Stimulated activated CD8-positive, alpha-beta memory T cell treated with anti-CD3 and anti-CD28 coated beads, Interleukin-4, amount 100 ng/mL, for 48 hours (primary cell): ENCODE results near the gene TDRD7.

Experiments used
- DNase-seq: peaks from one replicate; pipeline ENCODE4 v3.0.0-alpha.2; 2020

The TDRD7 gene, protein sequence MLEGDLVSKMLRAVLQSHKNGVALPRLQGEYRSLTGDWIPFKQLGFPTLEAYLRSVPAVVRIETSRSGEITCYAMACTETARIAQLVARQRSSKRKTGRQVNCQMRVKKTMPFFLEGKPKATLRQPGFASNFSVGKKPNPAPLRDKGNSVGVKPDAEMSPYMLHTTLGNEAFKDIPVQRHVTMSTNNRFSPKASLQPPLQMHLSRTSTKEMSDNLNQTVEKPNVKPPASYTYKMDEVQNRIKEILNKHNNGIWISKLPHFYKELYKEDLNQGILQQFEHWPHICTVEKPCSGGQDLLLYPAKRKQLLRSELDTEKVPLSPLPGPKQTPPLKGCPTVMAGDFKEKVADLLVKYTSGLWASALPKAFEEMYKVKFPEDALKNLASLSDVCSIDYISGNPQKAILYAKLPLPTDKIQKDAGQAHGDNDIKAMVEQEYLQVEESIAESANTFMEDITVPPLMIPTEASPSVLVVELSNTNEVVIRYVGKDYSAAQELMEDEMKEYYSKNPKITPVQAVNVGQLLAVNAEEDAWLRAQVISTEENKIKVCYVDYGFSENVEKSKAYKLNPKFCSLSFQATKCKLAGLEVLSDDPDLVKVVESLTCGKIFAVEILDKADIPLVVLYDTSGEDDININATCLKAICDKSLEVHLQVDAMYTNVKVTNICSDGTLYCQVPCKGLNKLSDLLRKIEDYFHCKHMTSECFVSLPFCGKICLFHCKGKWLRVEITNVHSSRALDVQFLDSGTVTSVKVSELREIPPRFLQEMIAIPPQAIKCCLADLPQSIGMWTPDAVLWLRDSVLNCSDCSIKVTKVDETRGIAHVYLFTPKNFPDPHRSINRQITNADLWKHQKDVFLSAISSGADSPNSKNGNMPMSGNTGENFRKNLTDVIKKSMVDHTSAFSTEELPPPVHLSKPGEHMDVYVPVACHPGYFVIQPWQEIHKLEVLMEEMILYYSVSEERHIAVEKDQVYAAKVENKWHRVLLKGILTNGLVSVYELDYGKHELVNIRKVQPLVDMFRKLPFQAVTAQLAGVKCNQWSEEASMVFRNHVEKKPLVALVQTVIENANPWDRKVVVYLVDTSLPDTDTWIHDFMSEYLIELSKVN

DNA sequence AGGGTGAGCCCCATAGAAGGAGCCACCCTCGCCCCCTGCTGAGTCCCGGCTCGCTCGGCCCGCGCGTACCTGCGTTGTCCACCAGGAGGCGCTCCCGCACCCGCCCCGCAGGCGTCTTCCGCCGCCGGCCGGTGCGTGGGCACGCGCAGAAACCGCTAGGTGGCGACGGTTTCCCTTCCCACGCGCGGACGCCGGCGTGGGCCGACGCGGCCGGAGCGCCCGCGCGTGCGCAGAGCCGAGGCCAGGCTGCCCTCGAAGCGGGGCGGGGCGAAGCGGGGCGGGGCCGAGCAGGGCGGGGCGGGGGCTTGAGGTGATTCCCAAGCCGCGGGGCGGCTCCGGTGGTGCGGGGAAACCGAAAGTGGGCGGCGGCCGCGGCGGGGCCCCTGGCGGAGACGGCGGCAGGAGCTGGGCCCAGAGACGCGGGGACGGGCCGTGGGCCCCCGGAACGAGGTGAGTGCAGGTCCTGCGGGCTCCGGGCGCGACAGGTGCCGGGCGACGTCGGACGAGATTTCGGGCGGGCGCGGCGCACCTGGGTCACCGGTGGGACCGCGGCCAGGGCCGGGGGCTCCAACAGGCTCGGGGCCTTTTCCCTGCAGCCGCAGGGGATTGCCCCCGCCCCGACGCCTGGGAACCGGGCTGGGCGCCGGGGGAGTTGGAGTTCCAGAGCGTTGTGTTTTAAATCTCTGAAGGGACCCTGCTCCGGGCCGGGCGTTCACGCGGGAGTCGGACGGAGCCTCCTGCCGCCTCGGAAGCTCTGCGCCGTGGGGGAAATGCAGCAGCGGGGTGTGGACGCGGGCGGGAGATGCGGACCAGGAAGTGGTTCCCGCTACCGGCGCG, at the start of gene TDRD7:
TDRD7 (plus strand) TSS at position 308 of the 837 bp plus-strand sequence. CDS start 16,370 bp downstream, outside the sequence.
- DNase-seq, result peak; percentile 92

DNA sequence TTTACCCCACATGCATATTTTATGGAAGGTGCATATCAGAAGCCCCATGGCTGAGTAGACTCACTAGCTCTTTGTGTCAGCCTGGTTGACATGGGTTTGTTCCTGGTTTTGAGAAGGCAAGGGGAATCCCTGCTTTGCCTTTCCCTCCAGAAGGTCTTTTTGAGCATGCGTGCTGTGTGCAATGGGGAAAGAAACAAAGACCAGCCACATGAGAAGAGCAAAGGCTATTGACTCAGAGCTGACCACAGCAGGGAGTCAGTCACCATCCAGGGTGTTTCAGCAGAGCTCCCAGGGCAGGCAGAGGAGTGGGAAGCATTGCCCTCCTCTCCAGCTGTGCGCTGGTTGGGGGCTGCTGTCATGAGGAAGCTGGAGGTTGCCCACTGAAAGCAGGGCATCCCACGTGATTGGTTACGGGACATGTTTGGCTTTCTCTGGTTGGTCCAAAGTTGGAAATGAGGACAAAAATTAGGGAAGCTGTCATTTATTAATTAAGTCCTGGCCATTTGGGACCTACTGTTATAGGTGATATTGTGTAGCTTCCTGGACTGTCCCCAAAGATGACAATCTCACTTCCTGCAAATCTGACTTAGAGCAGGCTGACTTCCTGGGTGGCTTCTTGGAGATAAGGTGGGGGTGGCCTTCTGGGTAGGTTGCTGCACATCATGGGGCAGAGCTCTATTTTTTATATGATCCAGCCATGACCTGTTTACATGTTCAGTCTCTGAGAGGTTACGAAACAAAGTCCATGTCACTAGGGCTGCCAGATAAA, 48.9 kb upstream of the TDRD7 start:
- no peak for DNase-seq

DNA sequence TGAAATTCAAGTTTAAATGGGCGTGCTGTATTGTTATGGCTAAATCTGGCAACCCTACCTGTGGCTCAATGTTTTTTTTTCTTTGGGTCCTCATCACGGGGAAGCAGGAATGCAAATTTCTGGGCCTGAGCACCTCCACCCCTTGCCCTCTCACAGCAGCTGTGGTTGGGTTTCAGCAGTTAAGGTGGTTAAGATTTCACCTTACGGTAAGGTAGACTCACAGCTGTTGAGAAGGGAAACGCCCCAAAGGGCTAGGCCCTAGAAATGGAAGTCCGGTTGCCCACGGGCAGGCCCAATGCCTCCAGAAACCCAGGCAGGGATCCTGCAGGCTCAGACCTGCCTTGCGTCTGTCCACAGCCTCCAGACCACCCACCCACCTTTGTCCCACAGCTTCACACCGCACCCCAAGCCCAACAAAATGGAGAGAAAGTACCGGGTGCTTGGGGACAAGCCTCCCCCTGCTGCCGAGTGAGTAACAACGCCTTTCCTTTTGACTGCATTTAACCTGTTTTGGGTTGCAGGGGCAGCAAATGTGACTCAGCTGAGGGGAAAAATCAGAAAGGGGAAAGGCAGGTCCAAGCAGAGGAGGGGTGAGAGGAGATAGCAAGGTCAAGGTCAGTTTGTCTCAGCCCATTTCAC, 48.1 kb upstream of the TDRD7 start:
- DNase-seq, result no peak

DNA sequence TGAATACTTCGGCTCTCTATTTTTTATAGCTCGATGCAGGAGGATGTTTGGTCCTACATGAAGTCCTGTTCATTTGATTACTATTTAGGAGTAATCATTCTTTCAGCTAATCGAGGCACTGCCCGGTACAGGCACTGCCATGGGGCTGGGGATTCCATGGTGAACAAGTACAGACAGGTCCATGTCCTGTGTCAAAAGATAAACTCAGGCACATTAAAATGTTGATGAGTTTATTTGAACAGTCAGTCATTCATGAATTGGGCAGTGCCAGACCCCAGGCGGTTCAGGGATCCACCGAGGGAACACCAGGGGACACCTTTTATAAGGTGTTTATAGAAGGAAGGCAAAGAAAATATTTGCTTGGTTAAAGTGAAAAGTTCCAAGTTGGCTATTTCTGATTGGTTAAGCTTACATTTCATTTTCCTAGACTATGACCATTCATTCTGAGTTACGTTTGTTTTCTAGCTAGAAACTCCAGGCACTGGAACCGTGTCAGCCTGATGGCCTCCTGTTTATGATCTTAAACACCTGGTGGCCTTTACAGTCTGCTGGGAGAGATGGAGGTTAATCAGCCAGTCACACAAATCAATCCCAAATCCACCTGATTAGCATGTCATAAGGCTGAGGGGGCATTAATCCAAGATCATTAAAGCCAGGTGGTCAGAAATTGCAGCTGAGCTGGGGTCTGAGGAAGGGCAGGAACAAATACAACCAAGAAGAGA, 47.0 kb upstream of the TDRD7 start:
- DNase-seq, result no peak

DNA sequence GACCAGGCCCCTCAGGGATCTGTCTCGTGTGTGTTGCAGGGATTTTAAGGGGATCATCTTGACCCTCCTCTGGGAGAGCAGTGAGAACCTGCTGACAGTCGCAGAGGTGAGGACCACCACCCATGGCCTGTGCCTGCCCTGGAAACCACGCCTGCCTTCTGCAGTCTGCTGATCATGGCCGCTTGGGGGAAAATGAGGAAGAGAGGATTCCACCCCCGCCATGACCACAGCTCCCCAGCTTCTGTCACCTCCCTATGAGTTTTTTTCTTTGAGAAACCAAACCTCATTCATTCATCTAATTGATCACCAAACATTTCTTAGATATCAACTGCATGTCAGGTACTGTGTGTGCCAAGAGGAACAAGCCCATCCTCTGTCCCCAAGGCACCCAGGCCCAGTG, 46.3 kb upstream of the TDRD7 start:
- DNase-seq, result no peak

DNA sequence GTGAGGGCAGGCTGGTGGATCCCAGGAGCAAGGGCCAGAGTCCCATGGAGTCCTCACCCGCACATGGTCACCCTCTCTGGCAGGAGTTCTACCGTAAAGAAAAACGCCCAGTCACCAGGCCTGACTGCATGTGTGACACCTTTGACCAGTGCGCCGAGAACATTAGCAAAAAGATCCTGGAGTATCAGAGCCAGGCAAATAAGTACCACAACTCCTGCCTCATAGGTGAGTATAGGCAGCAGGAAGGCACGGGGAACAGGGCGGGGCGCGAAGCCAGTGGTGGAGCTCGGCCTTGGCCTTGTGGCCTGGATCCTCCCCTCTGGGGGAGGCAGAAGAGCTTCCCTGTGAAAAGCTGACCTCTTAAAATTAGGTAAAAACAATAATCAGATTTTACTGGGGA, 45.4 kb upstream of the TDRD7 start:
- DNase-seq, result no peak

DNA sequence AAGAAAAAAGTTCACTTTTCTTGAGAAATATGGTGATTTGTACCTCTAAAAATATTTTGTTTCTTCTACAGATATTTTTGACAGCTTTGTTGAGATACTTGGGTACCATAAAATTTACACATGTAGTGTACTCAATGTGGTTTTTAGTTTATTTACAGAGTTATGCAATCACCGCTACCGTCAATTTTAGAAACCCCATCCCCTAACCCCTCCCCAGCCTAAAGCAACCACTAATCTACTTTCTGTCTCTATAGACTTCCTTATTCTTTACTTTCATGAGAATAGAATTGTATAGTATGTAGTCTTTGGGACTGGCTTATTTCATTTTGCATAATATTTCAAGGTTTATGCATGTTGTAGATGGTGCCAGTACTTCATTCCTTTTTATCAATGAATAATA, 45.0 kb upstream of the TDRD7 start:
- DNase-seq, result no peak

DNA sequence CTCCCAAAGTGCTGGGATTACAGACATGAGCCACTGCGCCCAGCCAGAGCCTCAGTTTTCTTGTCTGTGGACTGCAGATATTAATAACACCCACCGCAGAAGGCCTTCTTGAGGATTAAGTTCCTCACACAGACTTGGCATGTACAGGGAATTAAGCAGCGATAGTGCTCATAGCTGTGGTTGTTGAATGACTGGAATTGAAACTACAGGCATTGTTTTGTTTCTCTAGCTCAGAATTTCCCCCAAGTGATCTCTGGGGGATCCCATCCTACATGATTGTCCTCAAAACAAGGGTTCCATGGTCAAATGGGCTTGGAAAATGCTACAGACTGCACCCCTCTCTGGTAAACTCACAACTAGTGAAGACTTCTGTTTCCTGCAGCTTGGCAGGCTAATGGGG, 44.2 kb upstream of the TDRD7 start:
- no peak for DNase-seq

DNA sequence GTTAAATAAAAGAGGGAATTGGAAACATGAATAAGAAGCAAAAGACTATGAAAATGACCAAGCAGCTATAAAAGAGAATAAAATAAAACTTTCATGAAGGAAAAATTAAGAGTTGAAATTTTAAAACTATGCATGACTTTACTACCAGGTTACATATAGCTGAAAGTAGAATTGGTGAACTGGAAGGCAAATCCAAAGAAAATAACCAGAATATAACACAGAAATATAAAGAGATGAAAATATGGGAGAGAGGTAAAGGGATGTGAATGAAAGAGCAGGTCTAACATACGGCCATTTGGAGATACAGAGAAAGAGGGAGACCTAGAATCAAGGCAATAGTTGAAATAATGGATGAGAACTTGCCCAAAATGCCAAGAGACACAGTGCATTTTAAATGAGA, 42.9 kb upstream of the TDRD7 start:
- no peak for DNase-seq

DNA sequence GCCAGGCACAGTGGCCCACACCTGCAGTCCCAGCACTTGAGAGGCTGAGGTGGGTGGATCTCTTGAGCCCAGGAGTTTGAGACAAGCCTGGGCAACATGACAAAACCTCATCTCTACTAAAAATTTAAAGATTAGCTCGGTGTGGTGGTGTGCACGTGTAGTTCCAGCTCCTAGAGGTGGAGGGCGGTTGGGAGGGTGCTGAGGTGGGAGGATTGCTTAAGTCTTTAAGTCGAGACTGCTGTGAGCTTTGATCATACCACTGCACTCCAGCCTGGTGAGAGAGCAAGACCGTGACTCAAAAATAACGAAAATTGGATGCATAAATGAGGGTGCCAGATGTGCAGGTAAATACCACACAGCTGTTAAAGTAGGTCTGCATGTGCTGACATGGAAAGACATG, 39.3 kb upstream of the TDRD7 start:
- no peak for DNase-seq

DNA sequence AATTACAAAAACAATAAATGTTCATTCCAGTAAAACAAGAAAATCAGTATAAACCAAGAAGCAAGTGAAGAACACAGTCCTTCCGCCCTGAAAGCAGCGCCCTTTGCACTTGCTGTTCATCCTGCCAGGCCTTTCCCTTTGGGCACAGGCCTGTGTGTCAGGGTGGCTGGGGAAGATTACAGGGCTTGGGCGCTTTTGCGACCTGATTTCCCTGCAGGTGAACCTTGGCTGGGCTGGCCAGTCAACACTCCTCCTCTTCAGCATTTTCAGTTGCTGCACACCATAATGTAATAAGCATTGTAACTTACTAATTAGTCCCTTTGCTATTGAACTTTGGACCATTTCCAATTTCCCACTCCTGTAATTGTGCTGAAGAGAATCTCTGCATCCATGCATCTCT, 38.6 kb upstream of the TDRD7 start:
- DNase-seq, result no peak

DNA sequence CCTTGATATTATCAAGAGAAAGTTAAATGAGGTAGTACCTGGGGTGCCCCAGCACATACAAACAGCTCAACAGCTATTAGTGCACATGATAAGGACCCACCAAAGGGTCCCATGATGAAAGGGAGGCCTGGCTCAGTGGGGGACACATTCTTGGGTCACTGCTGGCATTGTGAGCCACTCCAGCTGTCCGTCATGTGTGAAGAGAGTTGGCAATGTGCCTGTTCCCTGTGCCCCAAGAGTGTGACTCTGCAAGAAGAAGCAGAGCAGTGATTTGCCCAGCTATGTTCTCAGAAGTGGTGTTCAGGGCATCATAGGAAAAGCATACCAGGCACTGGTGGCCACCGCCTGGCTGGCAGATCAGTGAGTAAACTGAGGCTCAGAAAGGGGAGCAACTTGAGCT, 37.1 kb upstream of the TDRD7 start:
- DNase-seq, result no peak

DNA sequence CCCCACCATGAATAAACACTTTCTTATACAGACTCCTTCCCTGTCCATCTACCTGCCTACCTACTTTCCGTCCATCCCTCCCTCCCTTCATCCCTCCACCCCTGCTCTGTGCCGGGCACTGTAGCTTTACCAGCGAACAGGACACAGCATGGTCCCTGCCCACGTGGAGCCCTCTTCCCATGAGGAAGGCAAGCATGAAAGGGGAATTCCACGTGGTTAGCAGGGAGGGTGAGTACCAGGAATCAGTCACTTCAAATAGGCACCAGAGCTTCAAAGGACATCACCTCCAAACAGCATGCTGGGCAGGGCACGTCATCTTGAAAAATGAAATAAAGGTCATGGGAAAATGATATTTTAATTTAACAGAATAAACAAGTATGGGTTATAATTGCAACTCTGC, 35.0 kb upstream of the TDRD7 start:
- no peak for DNase-seq

DNA sequence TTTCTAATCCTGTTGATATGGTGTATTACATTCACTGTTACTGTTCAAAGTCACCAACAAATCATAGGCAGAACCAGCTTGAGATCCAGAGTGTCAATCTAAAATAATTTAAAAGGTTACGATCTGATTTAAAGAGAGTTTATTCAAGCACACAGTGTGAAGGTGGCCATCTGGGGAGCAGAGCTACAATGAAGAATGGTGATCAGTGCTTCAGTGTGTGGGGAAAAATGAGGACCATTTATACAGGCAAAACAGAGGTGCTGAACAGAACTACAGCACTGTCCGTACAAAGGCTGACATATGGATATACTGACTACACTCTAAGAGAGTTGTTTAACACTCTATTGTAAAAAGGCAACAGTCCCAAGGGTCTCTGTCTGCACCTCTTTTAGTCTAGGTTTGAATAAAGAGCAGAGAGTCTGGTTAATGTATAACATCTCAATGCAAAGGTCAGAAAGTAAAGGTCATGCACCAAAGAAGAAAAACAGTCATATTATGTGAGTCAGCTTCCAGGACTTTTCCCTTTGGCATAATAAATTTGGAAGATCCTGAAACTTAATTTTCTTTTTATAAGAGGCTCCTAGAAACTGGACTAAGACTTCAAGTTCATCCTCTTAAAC, 29.7 kb upstream of the TDRD7 start:
- DNase-seq, result no peak

DNA sequence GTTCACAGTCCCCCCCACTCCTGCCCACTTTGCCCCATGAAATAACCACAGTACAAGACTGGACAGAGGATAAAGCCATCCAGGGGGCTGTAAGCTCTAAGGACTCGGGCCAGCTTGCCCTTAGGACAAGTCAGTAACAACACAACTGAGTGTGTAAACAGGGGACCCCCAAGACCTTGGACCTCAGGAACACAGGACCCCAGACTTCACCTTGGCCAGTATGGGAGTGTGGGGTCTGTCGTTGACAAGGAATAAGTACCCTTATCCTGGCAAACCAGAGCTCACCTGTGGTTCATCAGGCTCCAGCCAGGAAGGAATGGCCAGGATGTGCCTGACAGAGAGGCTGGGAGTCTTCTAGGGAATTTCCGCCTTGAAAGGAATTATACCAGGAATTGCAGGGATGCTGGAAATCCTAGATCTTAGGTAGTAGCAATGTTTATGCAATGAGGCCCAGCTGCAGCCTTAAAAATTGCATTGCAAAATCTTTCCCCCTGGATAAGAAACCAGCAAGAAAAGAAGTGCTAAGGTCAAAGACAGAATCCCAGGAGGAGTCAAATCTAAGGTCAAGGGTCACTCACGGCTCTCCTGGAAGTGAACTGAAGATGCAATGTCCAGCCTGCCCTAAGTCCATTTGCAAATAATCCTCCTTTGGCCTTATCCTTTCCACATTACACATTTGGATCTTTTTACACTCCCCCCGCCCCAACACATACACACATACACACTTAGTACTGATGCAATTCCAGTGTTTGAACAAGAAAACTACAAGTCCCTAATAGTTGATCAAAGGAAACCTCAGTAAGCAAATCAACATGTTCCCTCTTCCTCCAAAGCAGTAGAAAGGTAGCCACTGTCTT, 27.3 kb upstream of the TDRD7 start:
- DNase-seq, result no peak

DNA sequence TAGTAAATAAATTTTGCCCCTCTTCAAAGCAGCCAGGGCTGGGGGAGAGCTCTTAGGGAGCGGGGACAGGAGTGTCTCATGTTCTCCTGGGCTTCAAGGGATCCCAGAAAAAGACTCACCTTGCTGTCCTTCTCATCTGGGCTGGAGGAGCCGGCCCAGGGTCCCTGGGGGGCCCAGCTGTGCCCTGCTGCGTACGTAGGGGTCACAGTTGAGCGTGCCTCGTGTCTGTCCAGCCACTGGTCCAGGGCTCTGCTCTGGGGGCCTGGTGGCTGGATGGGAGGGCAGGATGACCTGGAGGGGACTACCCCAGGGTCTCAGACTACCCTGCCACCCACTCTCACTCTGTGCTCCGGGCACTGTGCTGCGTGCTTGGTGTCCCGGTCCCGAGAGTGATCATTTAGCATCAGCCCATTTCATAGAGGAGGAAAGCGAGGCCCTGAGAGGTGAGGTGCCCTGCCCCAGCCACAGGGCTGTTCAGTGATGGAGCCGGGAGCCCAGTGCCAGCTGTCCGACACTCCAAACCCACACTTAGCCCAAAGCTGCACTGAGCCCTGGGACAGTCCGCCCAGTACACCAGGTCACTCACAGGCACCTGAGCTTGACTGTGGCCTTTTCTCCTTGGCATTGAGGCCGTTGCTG, 26.2 kb upstream of the TDRD7 start:
- DNase-seq, result no peak

DNA sequence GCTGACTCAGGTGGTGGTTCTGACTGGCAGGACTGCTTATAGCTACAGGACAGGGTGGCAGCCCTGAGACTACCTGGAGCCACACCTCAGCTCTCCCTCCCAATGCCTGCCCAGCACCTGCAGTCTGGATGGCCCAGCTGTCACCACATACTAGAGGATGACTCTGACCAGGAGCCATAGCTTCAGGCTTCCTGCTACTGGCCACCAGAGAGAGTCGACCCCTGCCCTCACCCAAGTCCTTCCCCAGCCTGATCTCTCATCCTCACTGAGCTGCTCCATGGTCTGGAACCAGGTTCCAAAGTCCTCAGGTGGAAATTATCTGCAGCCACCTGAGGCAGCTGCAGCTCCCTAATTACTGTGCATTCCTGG, 25.6 kb upstream of the TDRD7 start:
- DNase-seq, result no peak

DNA sequence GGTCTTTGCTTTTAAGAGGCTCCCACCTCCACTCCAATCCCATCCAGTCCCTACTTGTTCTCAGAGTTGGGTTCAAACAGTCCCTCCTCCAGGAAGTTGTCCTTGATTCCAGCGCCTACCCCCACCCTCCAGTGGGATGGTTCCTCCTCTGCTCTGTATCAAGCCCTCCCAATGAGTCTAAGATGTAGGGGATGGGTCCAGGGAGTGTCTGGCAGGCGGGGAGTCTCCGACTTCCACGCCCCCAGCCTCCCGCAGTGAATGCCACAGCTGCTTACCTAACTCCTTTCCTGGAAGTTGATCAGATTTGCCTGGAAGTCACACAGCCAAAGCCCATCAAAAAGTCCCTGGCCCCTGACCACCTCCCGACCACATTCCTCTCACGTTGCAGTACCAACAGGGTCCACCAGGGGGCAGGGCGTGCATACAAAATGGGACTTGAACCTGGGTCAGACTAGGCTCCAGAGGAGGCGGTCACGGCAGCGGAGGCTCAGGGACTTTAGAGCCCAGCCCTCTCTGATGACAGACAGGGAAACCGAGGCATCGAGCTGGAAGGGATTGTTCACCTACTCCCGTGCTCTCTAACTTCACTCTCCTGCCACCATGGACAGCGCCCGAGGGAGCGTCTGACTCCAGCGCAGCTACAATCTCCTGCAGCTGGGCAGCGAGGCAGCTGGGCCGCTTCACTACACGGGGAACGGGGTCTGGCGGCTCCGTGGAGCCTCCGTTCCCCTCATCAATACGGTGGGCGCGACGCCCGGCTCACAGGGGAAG, 25.0 kb upstream of the TDRD7 start:
- peak; percentile 95 for DNase-seq
